C4-2B (cell line): Measurements from ENCODE around the gene KIF20B.

Experiments used
- CTCF ChIP-seq: fragments of 450-650 bp; conservative IDR thresholded peaks from 2 replicates; pipeline ENCODE4 v1.5.1; 2017; ENCODE audit warnings: mild to moderate bottlenecking
- ZFX ChIP-seq: fragments of 450-650 bp; IDR thresholded peaks from 2 replicates; pipeline ENCODE4 v1.6.1; 2017

- no peak for TF ChIP-seq CTCF
- no peak for TF ChIP-seq ZFX
These were observed 42.0 kb upstream of the KIF20B start for GRCh38 chr10:89659143-89660131.
